Adrenal gland (tissue), 5 donors: ENCODE results near the gene MSL2.

Source experiments
- CTCF ChIP-seq, 6 experiments: fragments of 450-650 bp in 4 of 6; fragments of 200-600 bp in 2 of 6; sonication (generic) in 1 of 6; IDR thresholded peaks; 1 replicate in 5 of 6; 2 replicates in 1 of 6; pipeline versions ENCODE4 v1.5.1 to v1.8.0; 2016 to 2021; ENCODE audit warnings: antibody characterized with exemption in 6 of 6, mild to moderate bottlenecking in 2 of 6, moderate library complexity in 1 of 6
- POLR2A ChIP-seq, 2 donors: fragments of 450-650 bp; IDR thresholded peaks; one replicate each; pipeline ENCODE4 v1.6.1; 2017; ENCODE audit warnings: antibody characterized with exemption in 2 of 2, mild to moderate bottlenecking in 2 of 2, moderate library complexity in 1 of 2
- donor health status: DM: no; HTN: no; CAD: no.

- TF ChIP-seq POLR2A (IDR thresholded peaks at IDR 0.05) (peak in 1 of 2 donors; percentile 41), CTCF (IDR thresholded peaks at IDR 0.05) (no peak)
Observed at GRCh38 chr3:136195258-136196063, 674 bp downstream of the MSL2 start.
